ENCODE results near the gene CTSS.

DNA sequence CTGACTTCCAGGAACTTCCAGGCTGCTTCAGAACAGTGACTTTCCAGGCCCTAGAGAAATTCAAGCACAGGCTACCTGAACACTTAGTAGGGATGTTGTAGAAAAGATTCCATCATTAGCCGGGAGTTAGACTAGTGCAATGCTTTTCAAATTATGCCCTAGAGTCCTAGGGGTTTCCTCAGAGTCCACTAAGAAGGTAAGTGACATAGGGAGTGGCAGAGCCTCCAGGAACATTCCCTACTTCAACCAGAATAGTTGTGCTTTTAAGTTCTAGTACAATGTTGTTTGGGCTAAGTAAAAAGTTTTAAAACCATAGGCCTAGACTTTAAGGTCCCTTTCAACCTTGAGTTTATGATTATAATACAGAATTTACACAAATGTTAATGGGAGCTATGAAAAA lies 59.5 kb downstream of the CTSS start:
- TF ChIP-seq, protein P1, sequence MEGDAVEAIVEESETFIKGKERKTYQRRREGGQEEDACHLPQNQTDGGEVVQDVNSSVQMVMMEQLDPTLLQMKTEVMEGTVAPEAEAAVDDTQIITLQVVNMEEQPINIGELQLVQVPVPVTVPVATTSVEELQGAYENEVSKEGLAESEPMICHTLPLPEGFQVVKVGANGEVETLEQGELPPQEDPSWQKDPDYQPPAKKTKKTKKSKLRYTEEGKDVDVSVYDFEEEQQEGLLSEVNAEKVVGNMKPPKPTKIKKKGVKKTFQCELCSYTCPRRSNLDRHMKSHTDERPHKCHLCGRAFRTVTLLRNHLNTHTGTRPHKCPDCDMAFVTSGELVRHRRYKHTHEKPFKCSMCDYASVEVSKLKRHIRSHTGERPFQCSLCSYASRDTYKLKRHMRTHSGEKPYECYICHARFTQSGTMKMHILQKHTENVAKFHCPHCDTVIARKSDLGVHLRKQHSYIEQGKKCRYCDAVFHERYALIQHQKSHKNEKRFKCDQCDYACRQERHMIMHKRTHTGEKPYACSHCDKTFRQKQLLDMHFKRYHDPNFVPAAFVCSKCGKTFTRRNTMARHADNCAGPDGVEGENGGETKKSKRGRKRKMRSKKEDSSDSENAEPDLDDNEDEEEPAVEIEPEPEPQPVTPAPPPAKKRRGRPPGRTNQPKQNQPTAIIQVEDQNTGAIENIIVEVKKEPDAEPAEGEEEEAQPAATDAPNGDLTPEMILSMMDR (conservative IDR thresholded peaks at IDR 0.05; ENCODE audit: low read depth, low read length) = no peak
- no peak for TF ChIP-seq EZH2 (IDR thresholded peaks at IDR 0.05; ENCODE audit: low read length, unreplicated experiment)

Data from PC-3 (cell line).